ENCODE data around the gene CTPS2. TPM values are rescaled to one million over a fixed set of nuclear protein-coding genes. Genes with fewer than 3 reads are reported as not detected.

Gene CTPS2
- total RNA-seq, 1 experiment from 2014 or later, result 9.6 TPM

GRCh38 chrX:16745102-16745501, 32.6 kb upstream of the CTPS2 start:
- H3K9ac ChIP-seq (ENCODE audit: low read length), result no peak overlapping the region
- BruUV-seq (replicated peaks), result no TSS peak
- H3K79me2 ChIP-seq (ENCODE audit: insufficient read depth, low read length), result no peaks in the 10 kb centered on the region
- no peaks in the 10 kb centered on the region for H3K9me2 ChIP-seq (ENCODE audit: insufficient read depth)
- no peaks in the 10 kb centered on the region for H3K9me3 ChIP-seq (ENCODE audit: control insufficient read depth in 1 of 2, insufficient read depth in 1 of 2, low read depth in 1 of 2, low read length in 2 of 2)
- no peaks in the 10 kb centered on the region for H3K4me1 ChIP-seq (ENCODE audit: control insufficient read depth in 1 of 2, insufficient read depth in 2 of 2, low read length in 2 of 2)
- ChIA-PET RAD21 (ENCODE audit: low non-redundant PET in 1 of 2, low total read pairs in 2 of 2, uncharacterized antibody in 2 of 2, unreplicated experiment in 2 of 2) (no interaction called here), POLR2A (no interaction called here), CTCF (no interaction called here)
- H3K4me3 ChIP-seq (replicated peaks in 1 of 2; ENCODE audit: low read depth in 1 of 2, low read length in 2 of 2), result no peak overlapping the region
- no peak overlapping the region for H3K4me2 ChIP-seq (ENCODE audit: low read length)
- no peak for DNase-seq (ENCODE audit: low read depth, low spot score)
- ATAC-seq, result no peak
- intact Hi-C loops (cut with micrococcal nuclease), result no loop called here
- no peak overlapping the region for H3K27ac ChIP-seq (ENCODE audit: low read depth, low read length)
- H4K20me1 ChIP-seq (ENCODE audit: insufficient read depth), result no peaks in the 10 kb centered on the region
- peaks cover 0 to 4% of the 10 kb centered on the region in 2 experiments; a peak in 2 of 4 replicates for H3K36me3 ChIP-seq (ENCODE audit: control insufficient read depth in 1 of 2, insufficient read depth in 2 of 2, low read length in 2 of 2)
- H2AFZ ChIP-seq (ENCODE audit: low read depth, low read length, poor library complexity, severe bottlenecking), result no peak overlapping the region
- TF ChIP-seq EGR1 (IDR thresholded peaks at IDR 0.05; ENCODE audit: low read depth) (no peak), ZBTB33 (IDR thresholded peaks at IDR 0.05; ENCODE audit: extremely low read depth, insufficient replicate concordance, low read length) (no peak), EZH2 (IDR thresholded peaks at IDR 0.05) (no peak), FOSL1 (IDR thresholded peaks at IDR 0.05; ENCODE audit: low read depth) (no peak), RAD21 (IDR thresholded peaks at IDR 0.05; ENCODE audit: low read depth) (no peak), CEBPB (IDR thresholded peaks at IDR 0.05; ENCODE audit: low read depth) (no peak), EZH2phosphoT487 (IDR thresholded peaks at IDR 0.05; ENCODE audit: borderline replicate concordance) (no peak), ELF1 (IDR thresholded peaks at IDR 0.05; ENCODE audit: borderline replicate concordance, low read depth) (no peak), SP1 (IDR thresholded peaks at IDR 0.05; ENCODE audit: low read depth) (no peak), ATF3 (IDR thresholded peaks at IDR 0.05) (no peak), CBX3 (IDR thresholded peaks at IDR 0.05; ENCODE audit: low read depth) (no peak), YY1 (IDR thresholded peaks at IDR 0.05; ENCODE audit: extremely low read depth, insufficient replicate concordance, low read depth, low read length) (no peak), ZNF274 (IDR thresholded peaks at IDR 0.05; ENCODE audit: low read depth, low read length) (no peak), TCF7L2 (IDR thresholded peaks at IDR 0.05; ENCODE audit: borderline replicate concordance, extremely low read depth, insufficient read depth, insufficient read length) (no peak), POLR2A (IDR thresholded peaks at IDR 0.05; ENCODE audit: borderline replicate concordance, extremely low read depth, insufficient read depth, insufficient read length) (no peak), REST (IDR thresholded peaks at IDR 0.05; ENCODE audit: low read depth) (no peak), CTCF (IDR thresholded peaks at IDR 0.05 in 2 of 3, conservative IDR thresholded peaks at IDR 0.05 in 1 of 3; ENCODE audit: borderline replicate concordance in 1 of 3, insufficient read depth in 1 of 3, low read depth in 2 of 3, low read length in 2 of 3) (no peak), SIN3A (IDR thresholded peaks at IDR 0.05; ENCODE audit: low read depth) (no peak), ZFX (IDR thresholded peaks at IDR 0.05) (no peak)
- H3K27me3 ChIP-seq (ENCODE audit: insufficient read depth, low read length), result no peaks in the 10 kb centered on the region

Measured in HCT116 (cell line).